Loucy (cell line): Measurements from ENCODE around the gene DHDH.

Source experiments
- EZH2phosphoT487 ChIP-seq: fragments of 200-600 bp; IDR thresholded peaks from 2 replicates; pipeline ENCODE4 v1.6.1; 2018; ENCODE audit warnings: antibody characterized with exemption, mild to moderate bottlenecking, moderate library complexity, borderline replicate concordance
- TF ChIP-seq, protein P1 (sequence below): fragments of 200-600 bp; sonication (generic); conservative IDR thresholded peaks from 2 replicates; pipeline ENCODE4 v1.5.1; 2014; ENCODE audit warnings: mild to moderate bottlenecking, antibody characterized with exemption, low read length

DNA sequence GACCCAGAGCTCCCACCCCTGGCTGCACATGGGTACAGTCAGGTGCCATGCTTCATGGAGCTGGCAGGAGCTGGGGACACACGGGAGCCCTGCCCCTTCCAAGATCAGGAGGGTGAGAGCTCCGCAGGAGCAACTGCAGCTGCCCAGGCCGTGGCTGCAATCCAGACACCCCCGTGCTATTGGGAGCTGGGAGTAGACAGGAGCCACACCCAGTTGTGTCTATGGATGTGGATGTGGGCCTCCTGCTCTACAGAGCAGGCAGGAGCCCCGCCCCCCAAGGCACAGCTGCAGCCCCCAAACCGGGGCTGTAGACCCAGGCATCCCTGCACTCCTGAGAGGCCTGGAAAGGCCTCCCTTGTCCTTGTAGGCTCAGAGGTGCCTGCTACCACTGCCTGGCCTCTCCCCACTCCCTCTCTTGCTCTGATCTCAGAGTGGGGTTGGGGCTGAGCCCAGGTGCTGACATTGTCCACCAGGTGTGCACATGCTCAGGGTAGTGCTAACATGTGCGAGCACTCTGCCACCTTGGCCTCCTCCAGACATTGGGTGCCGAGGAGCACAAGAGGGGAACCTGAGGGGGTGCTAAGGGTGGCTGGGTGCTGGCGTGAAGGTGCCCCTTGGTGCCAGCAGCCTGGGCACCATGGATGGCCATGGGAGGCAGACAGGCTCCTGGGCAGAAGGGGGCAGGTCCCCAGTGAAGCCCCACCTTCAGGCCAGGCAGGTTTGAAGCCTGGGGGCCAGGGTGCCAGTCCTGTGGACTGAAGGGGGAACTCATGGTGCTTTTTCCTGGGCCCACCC is 13.2 kb downstream of the DHDH start:
- TF ChIP-seq, protein P1, sequence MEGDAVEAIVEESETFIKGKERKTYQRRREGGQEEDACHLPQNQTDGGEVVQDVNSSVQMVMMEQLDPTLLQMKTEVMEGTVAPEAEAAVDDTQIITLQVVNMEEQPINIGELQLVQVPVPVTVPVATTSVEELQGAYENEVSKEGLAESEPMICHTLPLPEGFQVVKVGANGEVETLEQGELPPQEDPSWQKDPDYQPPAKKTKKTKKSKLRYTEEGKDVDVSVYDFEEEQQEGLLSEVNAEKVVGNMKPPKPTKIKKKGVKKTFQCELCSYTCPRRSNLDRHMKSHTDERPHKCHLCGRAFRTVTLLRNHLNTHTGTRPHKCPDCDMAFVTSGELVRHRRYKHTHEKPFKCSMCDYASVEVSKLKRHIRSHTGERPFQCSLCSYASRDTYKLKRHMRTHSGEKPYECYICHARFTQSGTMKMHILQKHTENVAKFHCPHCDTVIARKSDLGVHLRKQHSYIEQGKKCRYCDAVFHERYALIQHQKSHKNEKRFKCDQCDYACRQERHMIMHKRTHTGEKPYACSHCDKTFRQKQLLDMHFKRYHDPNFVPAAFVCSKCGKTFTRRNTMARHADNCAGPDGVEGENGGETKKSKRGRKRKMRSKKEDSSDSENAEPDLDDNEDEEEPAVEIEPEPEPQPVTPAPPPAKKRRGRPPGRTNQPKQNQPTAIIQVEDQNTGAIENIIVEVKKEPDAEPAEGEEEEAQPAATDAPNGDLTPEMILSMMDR: no peak
- TF ChIP-seq EZH2phosphoT487: no peak
